NOMO-1 treated with dmso at 0.1 percent for 144 hours (cell line): Measurements from ENCODE around the gene INTS2.
"Not testable (repeated sequence)": the region's sequence is repeated elsewhere in the genome, so short reads cannot be mapped to it uniquely, and the experiment has no call there.

ENCODE experiments used
- DNase-seq: peaks from one replicate; lab custom pipeline; 2025; ENCODE audit not compliant: unreplicated experiment; lab: John Stamatoyannopoulos, UW

The INTS2 gene

GRCh38 chr17:61894310-61894709, 33.5 kb downstream of the INTS2 start:
- not testable (repeated sequence) for DNase-seq

- not testable (repeated sequence) for DNase-seq
Measured at GRCh38 chr17:61887733-61888132, 40.0 kb downstream of the INTS2 start.

GRCh38 chr17:61885865-61886264, 41.9 kb downstream of the INTS2 start:
- not testable (repeated sequence) for DNase-seq

GRCh38 chr17:61884864-61885263, 42.9 kb downstream of the INTS2 start:
- DNase-seq = no peak

- no peak for DNase-seq
Measured at GRCh38 chr17:61880589-61881102, 47.1 kb downstream of the INTS2 start.

GRCh38 chr17:61878984-61879612, 48.7 kb downstream of the INTS2 start:
- no peak for DNase-seq

GRCh38 chr17:61878520-61878919, 49.3 kb downstream of the INTS2 start:
- no peak for DNase-seq

GRCh38 chr17:61877837-61878236, 49.9 kb downstream of the INTS2 start:
- no peak for DNase-seq

GRCh38 chr17:61875804-61876203, 52.0 kb downstream of the INTS2 start:
- no peak for DNase-seq

- no peak for DNase-seq
Measured at GRCh38 chr17:61875285-61875684, 52.5 kb downstream of the INTS2 start.

GRCh38 chr17:61874075-61874474, 53.7 kb downstream of the INTS2 start:
- DNase-seq = no peak

- no peak for DNase-seq
Measured at GRCh38 chr17:61872099-61872498, 55.7 kb downstream of the INTS2 start.

- DNase-seq = no peak
Measured at GRCh38 chr17:61869138-61869537, 58.6 kb downstream of the INTS2 start.

GRCh38 chr17:61868074-61868473, 59.7 kb downstream of the INTS2 start:
- no peak for DNase-seq

GRCh38 chr17:61867033-61867432, 60.7 kb downstream of the INTS2 start:
- DNase-seq = no peak

GRCh38 chr17:61863801-61864126, 64.0 kb downstream of the INTS2 start:
- DNase-seq = no peak

- peak; percentile 82 for DNase-seq
Measured at GRCh38 chr17:61862975-61863800, 64.6 kb downstream of the INTS2 start, which contains the start of gene BRIP1. Gene BRIP1 (minus strand): TSS chr17:61863528. CDS start chr17:61861539, 1,989 bp downstream.

- DNase-seq = no peak
Measured at GRCh38 chr17:61862105-61862574, 65.6 kb downstream of the INTS2 start.

- not testable (repeated sequence) for DNase-seq
Measured at GRCh38 chr17:61860397-61860796, 67.4 kb downstream of the INTS2 start.

GRCh38 chr17:61856035-61856434, 71.7 kb downstream of the INTS2 start:
- DNase-seq = no peak

GRCh38 chr17:61852857-61853256, 74.9 kb downstream of the INTS2 start:
- DNase-seq = no peak

GRCh38 chr17:61849674-61850073, 78.1 kb downstream of the INTS2 start:
- DNase-seq = no peak
